GM19035 (cell line): ENCODE results near the gene MAPK1.
"Not testable (repeated sequence)": the region's sequence is repeated elsewhere in the genome, so short reads cannot be mapped to it uniquely, and the experiment has no call there.

Source experiments
- ATAC-seq: cut with Tn5 transposase; IDR thresholded peaks from one replicate; pipeline ENCODE4 v1.9.1; 2021; ENCODE audit not compliant: unreplicated experiment

Gene MAPK1

DNA sequence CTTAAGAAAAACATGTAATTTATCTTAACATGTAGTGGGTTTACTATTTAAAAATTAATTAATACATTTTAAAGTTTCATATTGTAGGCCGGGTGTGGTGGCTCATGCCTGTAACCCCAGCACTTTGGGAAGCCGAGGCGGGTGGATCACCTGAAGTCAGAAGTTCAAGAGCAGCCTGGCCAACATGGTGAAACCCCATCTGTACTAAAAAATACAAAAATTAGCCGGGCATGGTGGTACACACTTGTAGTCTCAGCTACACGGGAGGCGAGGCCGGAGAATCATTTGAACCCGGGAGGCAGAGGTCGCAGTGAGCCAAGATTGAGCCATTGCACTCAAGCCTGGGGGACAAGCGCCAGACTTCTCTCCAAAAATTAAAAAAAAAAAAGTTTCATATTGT is 73.7 kb downstream of the MAPK1 start:
- ATAC-seq = not testable (repeated sequence)

GRCh38 chr22:21791635-21792625 is 75.5 kb downstream of the MAPK1 start:
- ATAC-seq = no peak

DNA sequence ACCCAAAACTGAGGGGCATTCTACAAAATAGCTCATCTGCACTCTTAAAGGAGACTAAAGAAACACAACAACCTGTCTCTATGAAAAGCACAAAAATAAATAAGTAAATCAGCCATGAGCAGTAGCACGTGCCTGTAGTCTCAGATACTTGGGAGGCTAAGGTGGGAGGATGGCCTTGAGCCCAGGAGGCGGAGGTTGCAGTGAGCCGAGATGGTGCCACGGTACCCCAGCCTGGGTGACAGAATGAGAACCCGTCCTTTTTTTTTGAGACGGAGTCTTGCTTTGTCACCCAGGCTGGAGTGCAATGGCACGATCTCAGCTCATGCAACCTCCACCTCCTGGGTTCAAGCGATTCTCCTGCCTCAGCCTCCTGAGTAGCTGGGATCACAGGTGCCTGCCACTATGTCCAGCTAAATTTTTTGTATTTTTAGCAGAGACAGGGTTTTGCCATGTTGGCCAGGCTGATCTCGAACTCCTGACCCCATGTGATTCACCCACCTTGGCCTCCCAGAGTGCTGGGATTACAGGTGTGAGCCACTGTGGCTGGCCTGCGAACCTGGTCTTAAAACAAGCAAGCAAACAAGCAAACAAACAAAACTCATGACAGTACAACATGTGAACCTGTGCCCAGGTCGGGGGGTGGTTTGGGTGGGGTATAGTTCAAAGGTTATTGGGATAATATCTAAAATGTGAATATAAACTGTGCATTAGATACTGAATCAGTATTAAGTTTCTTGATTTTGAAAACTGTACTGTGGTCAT is 76.4 kb downstream of the MAPK1 start:
- not testable (repeated sequence) for ATAC-seq

GRCh38 chr22:21790359-21790758 is 77.1 kb downstream of the MAPK1 start:
- no peak for ATAC-seq

GRCh38 chr22:21787565-21787964 is 79.9 kb downstream of the MAPK1 start:
- ATAC-seq = not testable (repeated sequence)

DNA sequence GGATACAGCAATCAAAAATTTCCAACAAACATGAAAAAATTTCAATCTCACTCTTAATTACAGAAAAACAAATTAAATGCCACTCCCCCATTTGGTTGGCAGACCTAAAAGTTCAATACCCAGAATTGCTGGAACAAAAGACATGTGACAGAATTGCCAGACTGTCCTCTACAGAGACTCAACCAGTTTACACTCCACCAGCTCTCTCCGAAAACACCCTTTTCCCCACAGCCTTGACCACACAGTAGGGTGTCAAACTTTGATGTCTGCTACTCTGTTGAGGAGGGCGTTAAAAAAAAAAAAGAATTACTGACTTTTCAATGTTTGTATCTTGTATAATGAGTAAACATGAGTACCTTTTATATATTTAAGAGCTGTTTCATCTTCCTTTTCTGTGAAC is 87.2 kb downstream of the MAPK1 start:
- ATAC-seq = no peak

- no peak for ATAC-seq
Measured at GRCh38 chr22:21779444-21779843, 88.0 kb downstream of the MAPK1 start.

- no peak for ATAC-seq
Measured at GRCh38 chr22:21778705-21779363, 88.6 kb downstream of the MAPK1 start.

DNA sequence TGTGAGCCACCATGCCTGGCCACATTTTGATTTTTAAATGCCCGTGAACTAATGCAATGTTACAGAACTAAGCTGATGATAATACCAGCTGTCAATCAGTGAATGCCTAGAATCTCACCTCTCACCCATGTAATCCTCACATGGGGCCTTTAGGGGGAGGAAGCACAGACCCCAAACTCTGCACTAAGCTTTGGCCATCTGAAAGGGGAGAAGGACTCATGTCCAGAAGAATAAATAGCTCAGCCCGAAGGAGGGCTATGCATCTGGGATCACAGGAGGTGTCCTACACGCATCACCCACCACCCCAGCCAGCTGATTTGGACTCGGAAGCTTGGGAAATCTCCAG is 95.8 kb downstream of the MAPK1 start:
- no peak for ATAC-seq

GRCh38 chr22:21768435-21768834 is 99.0 kb downstream of the MAPK1 start:
- no peak for ATAC-seq

DNA sequence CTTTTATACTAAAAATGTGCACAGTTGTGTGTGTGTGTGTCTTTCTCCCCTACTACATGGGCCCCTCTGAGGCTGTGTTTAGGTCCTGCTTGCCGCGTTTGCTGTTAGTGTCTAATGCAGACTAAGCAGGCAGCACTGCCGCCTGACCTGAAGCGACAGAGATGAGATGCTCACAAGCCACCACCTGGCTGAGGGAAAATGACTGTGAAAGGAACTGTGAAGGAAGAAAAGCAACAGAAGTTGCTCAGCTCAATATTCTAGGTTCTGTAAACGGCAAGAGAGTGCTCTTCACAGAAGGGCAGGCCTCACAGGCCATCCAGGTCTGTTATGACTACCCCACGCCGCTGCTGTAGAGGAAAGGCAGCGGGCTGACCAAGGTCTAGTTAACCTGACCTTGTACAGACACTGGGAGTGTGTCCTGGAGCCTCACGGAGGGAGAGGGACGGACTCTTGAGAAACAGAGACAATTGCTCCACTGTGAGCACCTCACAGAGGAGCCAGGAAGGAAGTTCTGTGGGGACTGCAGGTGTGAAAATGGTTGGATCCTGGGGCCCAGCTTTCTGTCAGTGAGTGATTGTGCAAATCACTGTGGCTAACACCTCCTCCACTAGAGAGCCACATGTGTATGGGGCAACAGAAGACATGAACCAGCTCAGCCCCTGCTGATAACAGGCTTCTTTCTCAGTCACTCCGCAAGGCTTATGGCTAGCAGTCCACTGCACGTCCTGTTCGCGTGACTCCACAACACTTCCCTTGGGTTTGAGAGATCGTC is 100.6 kb downstream of the MAPK1 start:
- peak; percentile 65 for ATAC-seq

DNA sequence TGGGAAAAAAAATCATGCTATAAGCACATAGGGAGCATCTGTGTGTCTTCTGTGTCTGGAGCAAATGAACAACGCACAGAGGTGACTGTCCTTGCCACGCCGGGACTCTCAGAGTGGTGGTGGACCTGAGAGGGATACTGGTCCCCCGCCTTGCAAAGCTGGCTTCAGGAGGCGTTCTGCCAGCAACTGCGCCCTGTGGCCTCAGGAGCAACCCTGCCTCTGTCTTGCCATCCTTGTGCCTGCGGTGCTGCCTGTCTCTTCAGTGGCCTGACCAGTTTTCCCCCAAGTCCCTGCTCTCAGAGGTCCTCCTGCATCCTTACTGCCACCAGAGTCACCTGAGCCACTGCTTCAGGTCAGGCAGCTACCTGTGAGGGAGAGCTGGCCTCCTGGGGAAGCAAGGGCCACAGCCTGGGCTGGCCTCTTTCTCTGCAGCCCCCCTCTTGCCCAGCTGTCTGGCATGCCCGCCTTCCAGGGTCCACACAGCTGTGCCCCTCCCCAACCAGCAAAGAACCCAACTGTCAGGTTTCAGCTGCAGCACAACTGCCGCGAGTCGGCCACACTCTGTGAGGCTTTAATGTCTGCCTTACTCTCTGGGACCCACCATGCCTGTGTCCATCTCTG is 101.4 kb downstream of the MAPK1 start:
- ATAC-seq = no peak

DNA sequence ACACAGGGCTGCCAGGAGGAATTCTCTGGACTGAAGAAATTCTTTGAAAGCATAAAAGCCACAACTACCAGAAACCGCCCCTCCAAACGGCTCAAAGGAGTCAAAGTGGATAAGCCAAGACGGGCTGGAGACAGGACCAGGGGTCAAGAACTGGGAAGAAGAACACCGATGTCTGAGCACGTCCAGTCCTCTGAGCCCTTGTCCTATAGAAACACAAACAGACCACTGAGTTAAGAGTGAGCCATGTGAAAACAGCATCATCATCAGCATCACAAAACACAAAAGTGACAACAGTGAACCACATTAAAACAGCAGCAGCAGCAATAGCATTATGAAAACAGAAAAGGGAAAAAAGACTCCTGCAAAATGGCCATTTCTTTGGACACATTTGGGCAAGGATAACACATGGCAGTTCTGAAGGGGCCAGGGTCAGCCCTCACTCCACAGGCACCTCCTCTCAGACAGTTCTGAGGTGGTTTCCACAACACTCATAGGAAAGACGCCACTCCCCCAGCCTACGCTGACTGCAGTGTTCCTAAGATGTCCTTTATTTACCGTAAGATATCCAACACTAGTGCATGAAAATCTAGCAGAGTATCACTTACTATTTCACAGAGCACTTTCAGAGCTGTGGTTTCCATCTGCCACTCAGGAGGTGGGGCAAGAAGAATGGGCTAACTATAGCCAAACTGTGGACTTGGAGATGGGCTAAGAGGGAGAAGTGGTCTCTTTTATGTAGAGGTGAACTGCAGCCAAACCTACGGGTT is 103.2 kb downstream of the MAPK1 start:
- ATAC-seq = no peak

- no peak for ATAC-seq
Measured at GRCh38 chr22:21762712-21763581, 104.5 kb downstream of the MAPK1 start.

GRCh38 chr22:21761994-21762680 is 105.3 kb downstream of the MAPK1 start:
- ATAC-seq = no peak

- no peak for ATAC-seq
Measured at GRCh38 chr22:21761086-21761485, 106.4 kb downstream of the MAPK1 start.

DNA sequence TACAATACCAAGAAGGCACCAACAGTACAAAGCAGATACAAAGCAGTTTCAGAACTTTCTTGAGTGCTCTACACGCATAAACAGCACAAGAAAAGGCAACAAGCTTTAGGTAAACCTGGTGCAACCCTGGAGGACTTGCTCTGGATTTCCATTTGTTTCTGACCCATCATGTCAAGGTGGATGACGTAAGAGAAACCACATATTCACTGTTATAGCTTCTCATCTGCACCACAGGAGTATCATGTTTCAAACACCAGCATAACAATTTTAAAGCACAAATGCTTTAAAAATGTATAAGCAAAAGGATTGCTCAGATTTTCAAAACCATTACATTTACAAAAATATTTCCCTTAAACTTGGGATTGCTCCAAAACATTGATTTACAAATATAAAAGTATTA is 106.8 kb downstream of the MAPK1 start:
- no peak for ATAC-seq
